Neural cell (in vitro differentiated cells): ENCODE results near the gene ALK. TPM values are rescaled to one million over a fixed set of nuclear protein-coding genes. Genes with fewer than 3 reads are reported as not detected.

ENCODE experiments used
- H2AFZ ChIP-seq: fragments of 200-600, 300-800 bp; sonication (generic), shearing (Covaris generic); 2 replicates; pipeline ENCODE4 v1.6.0; 2014; ENCODE audit warnings: low read depth, mild to moderate bottlenecking, antibody characterized with exemption, low read length, moderate library complexity
- H3F3A ChIP-seq: fragments of 200-600 bp; shearing (Covaris generic); 2 replicates; pipeline ENCODE4 v1.6.1; 2016; ENCODE audit warnings: mild to moderate bottlenecking, moderate library complexity, mixed read lengths, antibody characterized with exemption, low read length; ENCODE audit not compliant: insufficient read depth, poor library complexity, severe bottlenecking
- H3K27ac ChIP-seq: fragments of 200-600, 300-800 bp; sonication (generic), shearing (Covaris generic); 2 replicates; pipeline ENCODE4 v1.5.1; 2014; ENCODE audit warnings: mild to moderate bottlenecking, low read length, moderate library complexity
- H3K27me3 ChIP-seq: fragments of 300-800, 200-600 bp; sonication (generic), shearing (Covaris generic); 2 replicates; pipeline ENCODE4 v1.6.0; 2014; ENCODE audit warnings: mild to moderate bottlenecking, low read depth, low read length, moderate library complexity; ENCODE audit not compliant: insufficient read depth
- H3K36me3 ChIP-seq: fragments of 300-800, 200-600 bp; sonication (generic), shearing (Covaris generic); 2 replicates; pipeline ENCODE4 v1.5.1; 2014; ENCODE audit warnings: mild to moderate bottlenecking, antibody characterized with exemption, low read length, moderate library complexity; ENCODE audit not compliant: insufficient read depth
- H3K4me2 ChIP-seq: fragments of 300-800, 200-600 bp; sonication (generic), shearing (Covaris generic); 2 replicates; pipeline ENCODE4 v1.6.0; 2014; ENCODE audit warnings: mild to moderate bottlenecking, low read length
- H3K4me3 ChIP-seq: fragments of 300-800, 200-600 bp; sonication (generic), shearing (Covaris generic); 2 replicates; pipeline ENCODE4 v1.5.1; 2014; ENCODE audit warnings: mild to moderate bottlenecking, low read length, moderate library complexity
- H3K79me2 ChIP-seq: fragments of 200-600 bp; shearing (Covaris generic); replicated peaks from 2 replicates; pipeline ENCODE4 v1.6.0; 2014; ENCODE audit warnings: mild to moderate bottlenecking, low read length, moderate library complexity; ENCODE audit not compliant: insufficient read depth
- H3K9ac ChIP-seq: fragments of 300-800, 200-600 bp; sonication (generic), shearing (Covaris generic); 2 replicates; pipeline ENCODE4 v1.6.1; 2016; ENCODE audit warnings: mild to moderate bottlenecking, low read length, mixed read lengths
- H3K9me2 ChIP-seq: fragments of 200-600 bp; shearing (Covaris generic); 2 replicates; pipeline ENCODE4 v1.6.1; 2016; ENCODE audit warnings: mild to moderate bottlenecking, low read length, mixed read lengths; ENCODE audit not compliant: insufficient read depth
- H3K9me3 ChIP-seq: fragments of 200-600, 300-800 bp; sonication (generic), shearing (Covaris generic); 2 replicates; pipeline ENCODE4 v1.6.1; 2016; ENCODE audit warnings: mild to moderate bottlenecking, mixed run types, low read length, moderate library complexity, mixed read lengths
- H4K20me1 ChIP-seq: fragments of 200-600 bp; shearing (Covaris generic); 2 replicates; pipeline ENCODE4 v1.6.1; 2016; ENCODE audit warnings: mild to moderate bottlenecking, mixed run types; ENCODE audit not compliant: insufficient read depth
- EP300 ChIP-seq: fragments of 450-650 bp; conservative IDR thresholded peaks from 2 replicates; pipeline ENCODE4 v1.6.1; 2014; ENCODE audit warnings: antibody characterized with exemption, mild to moderate bottlenecking, moderate library complexity; ENCODE audit not compliant: poor library complexity, severe bottlenecking
- EZH2 ChIP-seq: fragments of 200-600, 300-800 bp; shearing (Covaris generic), sonication (generic); IDR thresholded peaks from 2 replicates; pipeline ENCODE4 v1.6.1; 2014; ENCODE audit warnings: antibody characterized with exemption, low read length, borderline replicate concordance, mild to moderate bottlenecking; ENCODE audit not compliant: insufficient read depth, poor library complexity, severe bottlenecking
- MXI1 ChIP-seq: fragments of 450-650 bp; conservative IDR thresholded peaks from 2 replicates; pipeline ENCODE4 v1.6.1; 2014; ENCODE audit warnings: antibody characterized with exemption, mild to moderate bottlenecking; ENCODE audit not compliant: poor library complexity, severe bottlenecking
- POLR2AphosphoS5 ChIP-seq: IDR thresholded peaks from 2 replicates; pipeline ENCODE4 v1.6.1; 2012
- RAD21 ChIP-seq: fragments of 450-650 bp; conservative IDR thresholded peaks from 2 replicates; pipeline ENCODE4 v1.6.1; 2014; ENCODE audit warnings: antibody characterized with exemption, mild to moderate bottlenecking, moderate library complexity
- SMC3 ChIP-seq: fragments of 450-650 bp; conservative IDR thresholded peaks from 2 replicates; pipeline ENCODE4 v1.6.1; 2014; ENCODE audit warnings: antibody characterized with exemption, mild to moderate bottlenecking, moderate library complexity; ENCODE audit not compliant: poor library complexity
- TAF1 ChIP-seq: IDR thresholded peaks from 2 replicates; pipeline ENCODE4 v1.6.1; 2012; ENCODE audit warnings: low read depth
- polyA plus RNA-seq: library from polyadenylated mRNA; depleted of rRNA; stranded (reverse); fragments of >200 nt; gene quantifications from 2 replicates; pipeline ENCODE4 v1.2.3, GENCODE V29; 2014
- TF ChIP-seq, protein P1 (sequence below): IDR thresholded peaks from 2 replicates; pipeline ENCODE4 v1.6.1; 2012; ENCODE audit warnings: borderline replicate concordance
- TF ChIP-seq, protein P2 (sequence below): fragments of 450-650 bp; IDR thresholded peaks from 2 replicates; pipeline ENCODE4 v1.5.1; 2014; ENCODE audit warnings: antibody characterized with exemption, mild to moderate bottlenecking, moderate library complexity; ENCODE audit not compliant: poor library complexity, severe bottlenecking

ALK gene
- polyA plus RNA-seq, 1 donor from 2014 or later, result 7.1 TPM

DNA sequence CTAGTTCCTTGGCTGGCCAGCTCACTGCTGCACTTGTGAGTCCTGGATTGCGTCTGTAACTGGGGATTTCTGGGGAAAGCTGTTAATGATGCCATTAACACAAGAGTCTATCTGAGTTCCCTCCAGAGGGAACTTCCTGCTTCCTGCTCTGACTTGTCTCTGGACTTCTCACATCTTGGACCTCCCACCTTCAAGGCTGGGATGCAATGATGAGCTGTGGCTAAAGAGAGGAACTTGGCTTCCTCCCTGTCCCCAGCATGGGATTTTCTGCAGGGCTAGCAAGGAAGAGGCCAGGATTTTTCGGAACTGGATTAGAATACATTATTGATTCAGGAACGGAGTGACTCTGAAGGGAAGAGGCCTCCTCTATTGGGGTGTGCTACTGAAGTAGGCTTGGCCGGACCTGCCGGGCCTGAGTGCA lies 650.7 kb downstream of the ALK start:
- TF ChIP-seq, protein P1, sequence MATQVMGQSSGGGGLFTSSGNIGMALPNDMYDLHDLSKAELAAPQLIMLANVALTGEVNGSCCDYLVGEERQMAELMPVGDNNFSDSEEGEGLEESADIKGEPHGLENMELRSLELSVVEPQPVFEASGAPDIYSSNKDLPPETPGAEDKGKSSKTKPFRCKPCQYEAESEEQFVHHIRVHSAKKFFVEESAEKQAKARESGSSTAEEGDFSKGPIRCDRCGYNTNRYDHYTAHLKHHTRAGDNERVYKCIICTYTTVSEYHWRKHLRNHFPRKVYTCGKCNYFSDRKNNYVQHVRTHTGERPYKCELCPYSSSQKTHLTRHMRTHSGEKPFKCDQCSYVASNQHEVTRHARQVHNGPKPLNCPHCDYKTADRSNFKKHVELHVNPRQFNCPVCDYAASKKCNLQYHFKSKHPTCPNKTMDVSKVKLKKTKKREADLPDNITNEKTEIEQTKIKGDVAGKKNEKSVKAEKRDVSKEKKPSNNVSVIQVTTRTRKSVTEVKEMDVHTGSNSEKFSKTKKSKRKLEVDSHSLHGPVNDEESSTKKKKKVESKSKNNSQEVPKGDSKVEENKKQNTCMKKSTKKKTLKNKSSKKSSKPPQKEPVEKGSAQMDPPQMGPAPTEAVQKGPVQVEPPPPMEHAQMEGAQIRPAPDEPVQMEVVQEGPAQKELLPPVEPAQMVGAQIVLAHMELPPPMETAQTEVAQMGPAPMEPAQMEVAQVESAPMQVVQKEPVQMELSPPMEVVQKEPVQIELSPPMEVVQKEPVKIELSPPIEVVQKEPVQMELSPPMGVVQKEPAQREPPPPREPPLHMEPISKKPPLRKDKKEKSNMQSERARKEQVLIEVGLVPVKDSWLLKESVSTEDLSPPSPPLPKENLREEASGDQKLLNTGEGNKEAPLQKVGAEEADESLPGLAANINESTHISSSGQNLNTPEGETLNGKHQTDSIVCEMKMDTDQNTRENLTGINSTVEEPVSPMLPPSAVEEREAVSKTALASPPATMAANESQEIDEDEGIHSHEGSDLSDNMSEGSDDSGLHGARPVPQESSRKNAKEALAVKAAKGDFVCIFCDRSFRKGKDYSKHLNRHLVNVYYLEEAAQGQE, result no peak
- TF ChIP-seq RAD21 (no peak), EZH2 (no peak), EP300 (no peak), POLR2AphosphoS5 (no peak), TAF1 (no peak)
- TF ChIP-seq, protein P2, sequence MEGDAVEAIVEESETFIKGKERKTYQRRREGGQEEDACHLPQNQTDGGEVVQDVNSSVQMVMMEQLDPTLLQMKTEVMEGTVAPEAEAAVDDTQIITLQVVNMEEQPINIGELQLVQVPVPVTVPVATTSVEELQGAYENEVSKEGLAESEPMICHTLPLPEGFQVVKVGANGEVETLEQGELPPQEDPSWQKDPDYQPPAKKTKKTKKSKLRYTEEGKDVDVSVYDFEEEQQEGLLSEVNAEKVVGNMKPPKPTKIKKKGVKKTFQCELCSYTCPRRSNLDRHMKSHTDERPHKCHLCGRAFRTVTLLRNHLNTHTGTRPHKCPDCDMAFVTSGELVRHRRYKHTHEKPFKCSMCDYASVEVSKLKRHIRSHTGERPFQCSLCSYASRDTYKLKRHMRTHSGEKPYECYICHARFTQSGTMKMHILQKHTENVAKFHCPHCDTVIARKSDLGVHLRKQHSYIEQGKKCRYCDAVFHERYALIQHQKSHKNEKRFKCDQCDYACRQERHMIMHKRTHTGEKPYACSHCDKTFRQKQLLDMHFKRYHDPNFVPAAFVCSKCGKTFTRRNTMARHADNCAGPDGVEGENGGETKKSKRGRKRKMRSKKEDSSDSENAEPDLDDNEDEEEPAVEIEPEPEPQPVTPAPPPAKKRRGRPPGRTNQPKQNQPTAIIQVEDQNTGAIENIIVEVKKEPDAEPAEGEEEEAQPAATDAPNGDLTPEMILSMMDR, result no peak
- H3K27ac ChIP-seq, result no peak overlapping the region
- no peaks in the 10 kb centered on the region for H3K36me3 ChIP-seq
- H3K4me2 ChIP-seq, result no peak overlapping the region
- H3K9me3 ChIP-seq, result no peaks in the 10 kb centered on the region
- H3K9me2 ChIP-seq, result no peaks in the 10 kb centered on the region
- no peak overlapping the region for H3K4me3 ChIP-seq
- no peaks in the 10 kb centered on the region for H3F3A ChIP-seq
- H3K9ac ChIP-seq, result no peak overlapping the region
- H2AFZ ChIP-seq, result no peak overlapping the region
- no peaks in the 10 kb centered on the region for H3K27me3 ChIP-seq
- H4K20me1 ChIP-seq, result no peaks in the 10 kb centered on the region
- no peaks in the 10 kb centered on the region for H3K79me2 ChIP-seq

DNA sequence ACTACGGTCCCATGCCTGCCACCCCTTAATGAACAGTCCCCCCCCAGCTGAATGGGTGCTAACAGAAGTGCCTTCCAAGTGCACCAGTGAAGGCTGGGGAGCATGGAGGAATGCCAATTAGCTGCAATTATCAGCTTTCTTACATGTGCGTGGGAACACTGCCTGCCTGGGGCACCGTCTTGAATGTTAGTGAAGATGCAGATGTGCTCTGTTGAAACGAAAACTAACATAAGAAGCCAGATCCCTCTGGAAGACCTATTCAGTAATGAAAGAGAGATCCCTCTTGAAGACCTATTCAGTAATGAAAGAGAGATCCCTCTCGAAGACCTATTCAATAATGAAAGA lies 651.6 kb downstream of the ALK start:
- no peaks in the 10 kb centered on the region for H3K79me2 ChIP-seq
- H3K27ac ChIP-seq, result no peak overlapping the region
- no peaks in the 10 kb centered on the region for H3K9me3 ChIP-seq
- no peak overlapping the region for H2AFZ ChIP-seq
- H3F3A ChIP-seq, result no peaks in the 10 kb centered on the region
- no peak overlapping the region for H3K4me3 ChIP-seq
- H3K27me3 ChIP-seq, result no peaks in the 10 kb centered on the region
- no peaks in the 10 kb centered on the region for H4K20me1 ChIP-seq
- no peaks in the 10 kb centered on the region for H3K9me2 ChIP-seq
- no peaks in the 10 kb centered on the region for H3K36me3 ChIP-seq
- no peak overlapping the region for H3K4me2 ChIP-seq
- H3K9ac ChIP-seq, result no peak overlapping the region
- TF ChIP-seq RAD21, result no peak

GRCh38 chr2:29269095-29269764 lies 652.2 kb downstream of the ALK start:
- H3K9me2 ChIP-seq, result no peaks in the 10 kb centered on the region
- H3F3A ChIP-seq, result no peaks in the 10 kb centered on the region
- no peaks in the 10 kb centered on the region for H3K79me2 ChIP-seq
- TF ChIP-seq RAD21 (no peak), SMC3 (no peak), EZH2 (no peak), MXI1 (no peak), EP300 (no peak)
- TF ChIP-seq, protein P2, result no peak
- no peak overlapping the region for H3K9ac ChIP-seq
- H3K27ac ChIP-seq, result no peak overlapping the region
- no peaks in the 10 kb centered on the region for H3K27me3 ChIP-seq
- H2AFZ ChIP-seq, result no peak overlapping the region
- no peak overlapping the region for H3K4me2 ChIP-seq
- H4K20me1 ChIP-seq, result no peaks in the 10 kb centered on the region
- H3K4me3 ChIP-seq, result no peak overlapping the region
- H3K9me3 ChIP-seq, result no peaks in the 10 kb centered on the region
- H3K36me3 ChIP-seq, result no peaks in the 10 kb centered on the region
